Spleen (tissue), 7 donors: ENCODE results near the gene NPRL2.

Experiments used
- CTCF ChIP-seq, 11 experiments: fragments of 200-600 bp in 7 of 11; fragments of 450-650 bp in 4 of 11; sonication (generic) in 4 of 11; IDR thresholded peaks in 8 of 11; conservative IDR thresholded peaks in 3 of 11; 1 replicate in 7 of 11; 2 replicates in 4 of 11; pipeline versions ENCODE4 v1.4.0 to v1.8.0; 2016 to 2021; ENCODE audit warnings: antibody characterized with exemption in 11 of 11, inconsistent platforms in 4 of 11, mild to moderate bottlenecking in 1 of 11
- POLR2A ChIP-seq, 3 donors: fragments of 450-650 bp; IDR thresholded peaks; one replicate each; pipeline ENCODE4 v1.5.1; 2017; ENCODE audit warnings: antibody characterized with exemption in 3 of 3, mild to moderate bottlenecking in 1 of 3
- donor health status: DM: no; HTN: no; CAD: no; lungs with moderate emphysema.
- donor health status: DM: no; HTN: no; CAD: no.
- donor health status: DM: no; HTN: no; CAD: no.

- no peak for TF ChIP-seq CTCF (IDR thresholded peaks at IDR 0.05 in 8 of 11, conservative IDR thresholded peaks at IDR 0.05 in 3 of 11)
- no peak for TF ChIP-seq POLR2A (IDR thresholded peaks at IDR 0.05)
Measured at GRCh38 chr3:50382722-50383121, 32.1 kb upstream of the NPRL2 start.
